SK-N-SH treated with all-trans-retinoic acid at 6 μM for 48 hours (cell line): ENCODE data around the gene NTN1.

Experiments used
- ARNTL ChIP-seq: fragments of 450-650 bp; formaldehyde crosslinking; IDR thresholded peaks from 2 replicates; pipeline ENCODE4 v1.5.0; 2020; ENCODE audit warnings: low read depth, mild to moderate bottlenecking, moderate library complexity, borderline replicate concordance
- BACH2 ChIP-seq: fragments of 250-450 bp; sonication (Bioruptor Pico); IDR thresholded peaks from 2 replicates; pipeline ENCODE4 v1.9.0; 2021; ENCODE audit warnings: mild to moderate bottlenecking, borderline replicate concordance
- CSDC2 ChIP-seq: fragments of 250-450 bp; sonication (Bioruptor Pico); IDR thresholded peaks from 2 replicates; pipeline ENCODE4 v1.5.0; 2020; ENCODE audit warnings: mild to moderate bottlenecking, moderate library complexity
- GLIS3 ChIP-seq: fragments of 250-450 bp; sonication (Bioruptor Pico); IDR thresholded peaks from 2 replicates; pipeline ENCODE4 v1.5.0; 2020; ENCODE audit warnings: mild to moderate bottlenecking, moderate library complexity
- PPARA ChIP-seq: fragments of 250-450 bp; sonication (Bioruptor Pico); IDR thresholded peaks from 2 replicates; pipeline ENCODE4 v1.5.0; 2020; ENCODE audit warnings: mild to moderate bottlenecking, borderline replicate concordance
- RARB ChIP-seq: fragments of 250-450 bp; sonication (Bioruptor Pico); IDR thresholded peaks from 2 replicates; pipeline ENCODE4 v1.8.0; 2021; ENCODE audit warnings: mild to moderate bottlenecking, moderate library complexity
- TSHZ2 ChIP-seq: fragments of 250-450 bp; sonication (Bioruptor Pico); IDR thresholded peaks from 2 replicates; pipeline ENCODE4 v1.5.0; 2020; ENCODE audit warnings: mild to moderate bottlenecking, moderate library complexity
- ZC3H10 ChIP-seq: fragments of 250-450 bp; sonication (Bioruptor Pico); IDR thresholded peaks from 2 replicates; pipeline ENCODE4 v1.5.1; 2021; ENCODE audit warnings: mild to moderate bottlenecking, moderate library complexity
- ZFP3 ChIP-seq: fragments of 250-450 bp; sonication (Bioruptor Pico); IDR thresholded peaks from 2 replicates; pipeline ENCODE4 v1.5.0; 2020; ENCODE audit warnings: mild to moderate bottlenecking, moderate library complexity
- ZNF70 ChIP-seq: fragments of 450-650 bp; formaldehyde crosslinking; IDR thresholded peaks from 2 replicates; pipeline ENCODE4 v1.5.0; 2020; ENCODE audit warnings: mild to moderate bottlenecking, moderate library complexity
- TF ChIP-seq, protein P1 (sequence below): fragments of 250-450 bp; sonication (Bioruptor Pico); IDR thresholded peaks from 2 replicates; pipeline ENCODE4 v1.5.1; 2020; ENCODE audit warnings: low read depth, mild to moderate bottlenecking, moderate library complexity
- TF ChIP-seq, protein P2 (sequence below): fragments of 250-450 bp; sonication (Bioruptor Pico); IDR thresholded peaks from 2 replicates; pipeline ENCODE4 v1.8.0; 2020; ENCODE audit warnings: mild to moderate bottlenecking, moderate library complexity, borderline replicate concordance
- TF ChIP-seq, protein P3 (sequence below): fragments of 250-450 bp; sonication (Bioruptor Pico); IDR thresholded peaks from 2 replicates; pipeline ENCODE4 v1.5.1; 2021; ENCODE audit warnings: mild to moderate bottlenecking, moderate library complexity
- TF ChIP-seq, protein P4 (sequence below): fragments of 250-450 bp; sonication (Bioruptor Pico); IDR thresholded peaks from 2 replicates; pipeline ENCODE4 v1.8.0; 2021; ENCODE audit warnings: low read depth, mild to moderate bottlenecking, moderate library complexity, borderline replicate concordance

- TF ChIP-seq, protein P1, sequence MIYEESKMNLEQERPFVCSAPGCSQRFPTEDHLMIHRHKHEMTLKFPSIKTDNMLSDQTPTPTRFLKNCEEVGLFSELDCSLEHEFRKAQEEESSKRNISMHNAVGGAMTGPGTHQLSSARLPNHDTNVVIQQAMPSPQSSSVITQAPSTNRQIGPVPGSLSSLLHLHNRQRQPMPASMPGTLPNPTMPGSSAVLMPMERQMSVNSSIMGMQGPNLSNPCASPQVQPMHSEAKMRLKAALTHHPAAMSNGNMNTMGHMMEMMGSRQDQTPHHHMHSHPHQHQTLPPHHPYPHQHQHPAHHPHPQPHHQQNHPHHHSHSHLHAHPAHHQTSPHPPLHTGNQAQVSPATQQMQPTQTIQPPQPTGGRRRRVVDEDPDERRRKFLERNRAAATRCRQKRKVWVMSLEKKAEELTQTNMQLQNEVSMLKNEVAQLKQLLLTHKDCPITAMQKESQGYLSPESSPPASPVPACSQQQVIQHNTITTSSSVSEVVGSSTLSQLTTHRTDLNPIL (CRISPR knock-in tag), result no peak
- TF ChIP-seq, protein P2, sequence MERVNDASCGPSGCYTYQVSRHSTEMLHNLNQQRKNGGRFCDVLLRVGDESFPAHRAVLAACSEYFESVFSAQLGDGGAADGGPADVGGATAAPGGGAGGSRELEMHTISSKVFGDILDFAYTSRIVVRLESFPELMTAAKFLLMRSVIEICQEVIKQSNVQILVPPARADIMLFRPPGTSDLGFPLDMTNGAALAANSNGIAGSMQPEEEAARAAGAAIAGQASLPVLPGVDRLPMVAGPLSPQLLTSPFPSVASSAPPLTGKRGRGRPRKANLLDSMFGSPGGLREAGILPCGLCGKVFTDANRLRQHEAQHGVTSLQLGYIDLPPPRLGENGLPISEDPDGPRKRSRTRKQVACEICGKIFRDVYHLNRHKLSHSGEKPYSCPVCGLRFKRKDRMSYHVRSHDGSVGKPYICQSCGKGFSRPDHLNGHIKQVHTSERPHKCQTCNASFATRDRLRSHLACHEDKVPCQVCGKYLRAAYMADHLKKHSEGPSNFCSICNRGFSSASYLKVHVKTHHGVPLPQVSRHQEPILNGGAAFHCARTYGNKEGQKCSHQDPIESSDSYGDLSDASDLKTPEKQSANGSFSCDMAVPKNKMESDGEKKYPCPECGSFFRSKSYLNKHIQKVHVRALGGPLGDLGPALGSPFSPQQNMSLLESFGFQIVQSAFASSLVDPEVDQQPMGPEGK (CRISPR knock-in tag), result no peak
- TF ChIP-seq TSHZ2 (CRISPR knock-in tag) (no peak), CSDC2 (CRISPR knock-in tag) (no peak), GLIS3 (no peak), PPARA (no peak), ZC3H10 (no peak), RARB (no peak), BACH2 (CRISPR knock-in tag) (no peak), ZNF70 (CRISPR knock-in tag) (no peak), ZFP3 (CRISPR knock-in tag) (no peak), ARNTL (CRISPR knock-in tag) (no peak)
- TF ChIP-seq, protein P3, sequence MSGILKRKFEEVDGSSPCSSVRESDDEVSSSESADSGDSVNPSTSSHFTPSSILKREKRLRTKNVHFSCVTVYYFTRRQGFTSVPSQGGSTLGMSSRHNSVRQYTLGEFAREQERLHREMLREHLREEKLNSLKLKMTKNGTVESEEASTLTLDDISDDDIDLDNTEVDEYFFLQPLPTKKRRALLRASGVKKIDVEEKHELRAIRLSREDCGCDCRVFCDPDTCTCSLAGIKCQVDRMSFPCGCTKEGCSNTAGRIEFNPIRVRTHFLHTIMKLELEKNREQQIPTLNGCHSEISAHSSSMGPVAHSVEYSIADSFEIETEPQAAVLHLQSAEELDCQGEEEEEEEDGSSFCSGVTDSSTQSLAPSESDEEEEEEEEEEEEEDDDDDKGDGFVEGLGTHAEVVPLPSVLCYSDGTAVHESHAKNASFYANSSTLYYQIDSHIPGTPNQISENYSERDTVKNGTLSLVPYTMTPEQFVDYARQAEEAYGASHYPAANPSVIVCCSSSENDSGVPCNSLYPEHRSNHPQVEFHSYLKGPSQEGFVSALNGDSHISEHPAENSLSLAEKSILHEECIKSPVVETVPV (CRISPR knock-in tag), result no peak
- TF ChIP-seq, protein P4, sequence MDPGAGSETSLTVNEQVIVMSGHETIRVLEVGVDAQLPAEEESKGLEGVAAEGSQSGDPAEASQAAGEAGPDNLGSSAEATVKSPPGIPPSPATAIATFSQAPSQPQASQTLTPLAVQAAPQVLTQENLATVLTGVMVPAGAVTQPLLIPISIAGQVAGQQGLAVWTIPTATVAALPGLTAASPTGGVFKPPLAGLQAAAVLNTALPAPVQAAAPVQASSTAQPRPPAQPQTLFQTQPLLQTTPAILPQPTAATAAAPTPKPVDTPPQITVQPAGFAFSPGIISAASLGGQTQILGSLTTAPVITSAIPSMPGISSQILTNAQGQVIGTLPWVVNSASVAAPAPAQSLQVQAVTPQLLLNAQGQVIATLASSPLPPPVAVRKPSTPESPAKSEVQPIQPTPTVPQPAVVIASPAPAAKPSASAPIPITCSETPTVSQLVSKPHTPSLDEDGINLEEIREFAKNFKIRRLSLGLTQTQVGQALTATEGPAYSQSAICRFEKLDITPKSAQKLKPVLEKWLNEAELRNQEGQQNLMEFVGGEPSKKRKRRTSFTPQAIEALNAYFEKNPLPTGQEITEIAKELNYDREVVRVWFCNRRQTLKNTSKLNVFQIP (CRISPR knock-in tag), result no peak
Observed at GRCh38 chr17:9205520-9206409, 184.5 kb downstream of the NTN1 start.
